Left hindlimb (tissue), 1 donor: ENCODE results near the gene TOR1B.
A peak's percentile ranks its signal among the peaks of the same experiment; 100 is the strongest.
"Not testable (repeated sequence)": the region's sequence is repeated elsewhere in the genome, so short reads cannot be mapped to it uniquely, and the experiment has no call there.

ENCODE experiments used
- DNase-seq: peaks from one replicate; pipeline ENCODE4 v3.0.0-alpha.2; 2018

TOR1B gene, protein sequence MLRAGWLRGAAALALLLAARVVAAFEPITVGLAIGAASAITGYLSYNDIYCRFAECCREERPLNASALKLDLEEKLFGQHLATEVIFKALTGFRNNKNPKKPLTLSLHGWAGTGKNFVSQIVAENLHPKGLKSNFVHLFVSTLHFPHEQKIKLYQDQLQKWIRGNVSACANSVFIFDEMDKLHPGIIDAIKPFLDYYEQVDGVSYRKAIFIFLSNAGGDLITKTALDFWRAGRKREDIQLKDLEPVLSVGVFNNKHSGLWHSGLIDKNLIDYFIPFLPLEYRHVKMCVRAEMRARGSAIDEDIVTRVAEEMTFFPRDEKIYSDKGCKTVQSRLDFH

DNA sequence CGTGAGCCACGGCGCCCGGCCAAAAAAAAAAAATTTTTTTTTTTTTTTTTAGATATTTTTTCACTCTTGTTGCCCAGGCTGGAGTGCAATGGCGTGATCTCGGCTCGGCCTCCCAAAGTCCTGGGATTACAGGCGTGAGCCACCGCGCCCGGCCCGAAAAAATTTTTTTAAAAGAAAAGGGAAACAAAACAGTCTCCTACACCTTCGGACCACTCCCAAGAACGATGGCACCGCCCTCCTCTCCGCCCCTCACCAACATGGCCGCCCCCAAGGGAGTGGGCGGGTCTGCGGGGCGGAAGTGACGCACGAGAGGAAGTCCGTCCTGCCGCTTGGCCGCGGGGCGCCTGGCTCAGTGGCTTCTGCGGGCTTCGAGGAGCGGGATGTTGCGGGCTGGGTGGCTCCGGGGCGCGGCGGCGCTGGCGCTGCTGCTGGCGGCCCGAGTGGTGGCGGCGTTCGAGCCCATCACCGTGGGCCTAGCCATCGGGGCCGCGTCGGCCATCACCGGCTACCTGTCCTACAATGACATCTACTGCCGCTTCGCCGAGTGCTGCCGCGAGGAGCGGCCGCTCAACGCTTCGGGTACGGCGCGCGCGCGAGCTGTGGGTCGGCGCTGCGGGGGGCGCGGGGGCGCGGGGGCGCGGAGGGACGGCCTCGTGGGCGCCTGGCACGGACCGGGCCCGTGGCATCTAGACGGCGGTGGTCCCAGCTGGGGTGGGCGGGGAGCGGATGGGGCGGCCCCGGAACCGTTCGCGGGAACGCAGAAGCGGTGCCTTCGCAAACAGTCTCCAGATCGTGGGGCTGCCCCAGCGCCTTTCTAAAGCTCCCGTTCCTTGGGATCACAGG, at the start of gene TOR1B:
TSS of gene TOR1B (plus strand) at position 352 of the 843 bp plus-strand sequence. CDS start at position 381, 29 bp downstream.
- DNase-seq, result peak; percentile 97

- no peak for DNase-seq
Observed at GRCh38 chr9:129755151-129755550, 47.8 kb upstream of the TOR1B start.

GRCh38 chr9:129756191-129756590, 46.8 kb upstream of the TOR1B start:
- DNase-seq, result no peak

GRCh38 chr9:129757045-129757444, 45.9 kb upstream of the TOR1B start:
- no peak for DNase-seq

DNA sequence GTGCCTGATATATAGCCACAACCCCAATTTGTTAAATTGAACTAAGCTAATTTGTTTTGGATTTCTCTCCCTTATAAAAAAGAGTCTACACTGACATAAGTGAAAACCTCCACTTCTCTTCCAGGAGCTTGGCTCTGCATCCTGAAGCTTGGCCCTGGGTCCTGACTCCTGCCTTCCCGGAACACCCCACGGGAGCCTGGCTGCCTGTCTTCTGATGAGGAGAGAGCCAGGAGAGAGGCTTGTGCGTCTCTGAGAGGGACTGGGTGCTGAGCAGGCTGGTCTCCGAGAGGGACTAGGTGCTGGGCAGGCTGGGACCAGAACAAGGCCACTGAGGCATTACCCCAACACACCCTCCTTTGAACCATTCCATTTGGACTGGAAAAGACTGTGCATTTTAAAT, 43.7 kb upstream of the TOR1B start:
- no peak for DNase-seq

GRCh38 chr9:129759804-129760502, 43.0 kb upstream of the TOR1B start:
- DNase-seq, result no peak

DNA sequence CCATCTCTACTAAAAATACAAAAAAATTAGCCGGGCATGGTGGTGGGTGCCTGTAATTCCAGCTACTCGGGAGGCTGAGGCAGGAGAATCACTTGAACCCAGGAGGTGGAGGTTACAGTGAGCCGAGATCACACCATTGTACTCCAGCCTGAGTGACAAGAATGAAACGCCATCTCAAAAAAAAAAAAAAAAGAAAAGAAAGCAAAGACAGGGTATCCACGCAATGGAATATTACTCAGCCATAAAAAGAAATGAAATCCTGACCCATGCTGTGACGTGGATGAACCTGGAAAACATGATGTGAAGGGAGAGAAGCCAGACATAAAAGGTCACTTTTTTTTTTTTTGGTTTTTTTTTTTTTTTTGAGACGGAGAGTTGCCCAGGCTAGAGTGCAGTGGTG, 42.2 kb upstream of the TOR1B start:
- DNase-seq, result not testable (repeated sequence)

DNA sequence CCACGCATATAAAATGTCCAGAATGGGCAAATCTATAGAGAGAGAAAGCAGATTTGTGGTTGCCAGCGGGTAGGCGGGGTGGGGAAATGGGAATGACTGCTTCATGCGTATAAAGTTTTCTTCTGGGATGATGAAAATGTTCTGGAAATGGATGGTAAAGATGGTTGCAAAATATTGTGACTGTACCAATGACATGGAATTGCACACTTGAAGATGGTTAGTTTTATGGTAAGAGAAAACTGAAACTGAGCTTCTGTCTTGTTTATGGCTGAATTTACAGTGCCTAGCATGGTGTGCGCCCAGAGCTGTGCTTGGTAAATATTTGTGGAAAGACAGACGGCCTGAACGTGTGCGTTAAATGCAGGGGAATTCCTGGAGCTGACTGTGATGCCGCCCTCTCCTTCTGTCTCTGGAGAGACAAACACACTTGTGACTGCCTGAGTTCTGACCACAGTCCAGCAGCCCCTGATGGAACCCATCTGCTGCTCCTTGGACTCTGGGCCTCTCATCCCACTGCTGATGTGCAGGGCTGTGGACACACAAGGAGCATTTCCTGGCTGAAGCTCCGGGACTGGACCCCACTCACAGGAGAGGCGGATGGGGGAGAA, 41.6 kb upstream of the TOR1B start:
- DNase-seq, result no peak

DNA sequence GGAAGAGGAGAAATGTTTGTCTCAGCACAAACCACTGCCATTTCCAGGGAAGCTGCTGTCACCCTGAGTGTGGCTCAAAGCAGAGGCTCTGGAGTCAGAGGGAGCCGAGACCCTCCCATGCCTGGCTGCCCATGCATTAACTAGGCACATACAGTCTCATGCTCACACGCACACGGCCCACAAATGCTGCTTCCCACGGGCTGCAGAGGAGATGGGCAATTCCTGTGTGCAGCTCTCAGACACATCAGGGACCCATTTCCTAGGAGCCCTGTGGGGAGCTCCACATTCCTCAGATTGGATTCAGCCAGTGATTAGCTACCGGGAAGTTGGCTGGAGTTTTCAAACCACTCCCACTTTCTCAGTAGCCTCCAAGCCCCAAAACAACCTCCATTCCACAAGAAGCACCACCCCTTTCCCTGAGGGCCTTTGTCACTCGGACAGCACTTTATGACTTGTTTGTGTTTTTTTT, 41.0 kb upstream of the TOR1B start:
- no peak for DNase-seq

GRCh38 chr9:129762370-129762984, 40.5 kb upstream of the TOR1B start:
- DNase-seq, result not testable (repeated sequence)

GRCh38 chr9:129762985-129763926, 39.7 kb upstream of the TOR1B start:
- DNase-seq, result no peak

- no peak for DNase-seq
Observed at GRCh38 chr9:129765764-129766317, 37.1 kb upstream of the TOR1B start.

GRCh38 chr9:129768486-129768885, 34.5 kb upstream of the TOR1B start:
- DNase-seq, result no peak

DNA sequence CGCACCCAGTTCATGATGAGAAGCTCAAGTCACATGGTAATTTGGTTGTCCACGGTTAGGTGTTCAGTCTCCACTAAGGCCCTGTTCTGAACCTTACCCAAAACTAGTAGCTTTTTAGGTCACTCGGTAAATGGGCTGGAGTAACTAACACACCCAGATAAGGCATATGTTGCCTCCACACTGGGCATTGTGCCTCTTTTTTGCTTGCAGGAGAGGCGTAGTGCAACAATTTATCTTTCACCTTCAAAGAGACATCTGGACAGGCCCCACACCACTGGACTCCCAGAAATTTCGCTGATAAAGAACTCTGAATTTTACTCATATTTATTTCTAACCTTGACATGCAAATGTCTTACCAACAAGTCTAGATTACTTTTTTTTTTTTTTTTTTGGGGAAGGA, 33.3 kb upstream of the TOR1B start:
- no peak for DNase-seq

DNA sequence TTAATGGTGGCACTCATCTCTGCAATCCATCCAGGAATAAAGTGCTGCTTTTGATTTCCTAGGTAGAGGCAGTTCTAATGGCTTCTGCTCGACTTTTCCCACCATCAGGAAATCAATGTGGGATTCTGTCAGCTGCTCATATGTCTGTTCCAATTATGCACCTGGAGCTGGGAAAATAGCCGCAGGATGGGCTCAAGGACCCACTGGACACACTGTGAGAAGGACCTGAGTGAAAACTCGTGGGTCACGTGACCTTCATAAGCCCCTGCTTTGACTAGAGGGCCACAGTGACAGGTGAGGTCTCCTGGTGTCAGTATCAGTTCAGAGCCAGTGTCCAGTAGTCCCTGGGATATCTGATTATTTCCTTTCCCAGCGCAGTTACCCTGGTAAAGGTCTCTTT, 32.2 kb upstream of the TOR1B start:
- DNase-seq, result no peak

DNA sequence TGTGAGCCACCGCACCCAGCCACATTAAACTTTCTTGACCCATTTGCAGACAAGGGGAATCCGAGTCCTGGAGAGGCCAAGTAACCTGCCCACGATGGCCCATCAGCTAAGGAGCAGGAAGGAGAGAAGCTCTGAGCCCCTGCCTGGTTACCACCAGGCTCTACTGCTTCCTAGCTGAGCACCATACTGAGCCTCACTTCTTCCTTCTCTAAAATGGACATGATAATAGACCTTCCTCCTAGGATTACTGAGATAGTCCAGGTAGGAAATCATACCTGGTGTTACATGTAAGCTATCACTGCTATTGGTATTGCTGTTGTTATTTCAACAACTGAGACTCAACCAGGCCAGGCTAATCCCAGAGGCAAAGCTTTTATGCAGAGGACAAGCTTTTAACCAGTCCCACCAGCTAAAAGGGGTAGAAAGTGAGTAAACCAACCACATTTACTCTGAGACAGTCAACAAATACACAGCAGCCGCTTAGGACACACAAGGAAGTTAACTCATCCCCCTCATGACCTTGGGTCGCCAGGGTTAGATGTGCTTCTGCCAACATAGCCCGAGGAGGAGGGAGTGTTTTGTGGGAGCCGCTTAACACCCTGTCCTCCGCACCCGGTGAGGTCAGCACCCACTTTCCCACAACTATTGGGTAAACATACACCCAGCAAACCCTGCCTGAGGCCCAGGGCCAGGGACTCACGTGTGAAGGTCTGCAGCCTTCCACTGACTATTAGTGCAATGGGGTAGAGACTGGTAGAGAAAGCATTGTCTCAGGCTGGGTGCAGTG, 29.5 kb upstream of the TOR1B start:
- no peak for DNase-seq

DNA sequence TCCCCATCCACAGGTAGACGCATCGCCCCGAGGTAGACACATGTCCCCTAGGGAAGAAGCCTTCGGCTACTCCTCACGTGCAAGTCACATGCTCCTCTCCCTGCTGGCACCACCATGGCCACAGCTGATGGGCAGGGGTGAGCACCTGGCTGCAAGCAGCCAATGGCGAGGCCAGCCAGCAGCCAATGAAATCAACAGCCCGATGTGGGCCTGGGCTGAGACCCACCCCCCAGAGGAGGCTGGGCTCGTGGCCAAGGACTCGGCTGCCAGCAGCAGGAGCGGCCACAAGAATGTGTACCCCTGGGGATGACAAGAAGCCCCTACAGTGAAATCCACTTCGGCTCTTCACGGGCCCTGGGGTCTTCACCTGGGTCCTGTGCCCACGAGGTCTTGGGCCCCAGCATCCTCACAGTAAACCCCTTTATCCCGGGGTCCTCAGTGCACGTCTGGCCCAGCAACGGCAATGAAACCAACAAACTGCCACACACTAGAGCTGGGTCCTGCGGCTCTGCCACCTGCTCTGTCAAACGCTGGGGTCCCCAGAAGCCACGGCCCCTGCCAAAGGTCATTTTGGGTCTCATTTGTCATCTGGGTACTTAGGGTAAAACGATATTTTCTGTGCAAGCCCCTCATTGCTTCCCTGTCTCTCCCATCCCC, 28.1 kb upstream of the TOR1B start:
- DNase-seq, result no peak

DNA sequence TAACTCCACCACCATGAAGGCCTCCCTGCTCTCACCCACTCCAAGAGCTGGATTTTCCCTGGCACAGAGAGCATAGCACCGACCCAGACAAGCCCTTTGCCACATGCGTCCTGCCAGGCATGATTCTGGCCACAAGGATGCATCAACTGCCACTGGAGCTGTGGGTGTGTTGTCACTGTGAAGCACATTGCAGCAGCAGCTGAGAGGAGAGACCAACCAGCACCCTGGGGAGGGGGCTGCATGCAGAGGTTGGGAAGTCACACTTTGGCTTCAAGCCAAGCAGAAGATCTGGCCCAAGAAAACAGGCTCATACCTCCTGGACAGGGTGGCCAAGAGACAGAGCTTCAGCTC, 27.6 kb upstream of the TOR1B start:
- no peak for DNase-seq

- not testable (repeated sequence) for DNase-seq
Observed at GRCh38 chr9:129776096-129776495, 26.9 kb upstream of the TOR1B start.

- no peak for DNase-seq
Observed at GRCh38 chr9:129776566-129776937, 26.4 kb upstream of the TOR1B start.
